RPMI7951 (cell line): ENCODE results near the gene EEF2. TPM values are rescaled to one million over a fixed set of nuclear protein-coding genes. Genes with fewer than 3 reads are reported as not detected.

ENCODE experiments used
- DNase-seq: peaks from one replicate; pipeline ENCODE4 v3.0.0-alpha.2; 2012; ENCODE audit warnings: low read depth
- total RNA-seq: library from RNA; depleted of rRNA; stranded (reverse); fragments of >200 nt; shearing (Covaris generic); gene quantifications from 2 replicates; pipeline ENCODE4 v1.2.3, GENCODE V29; 2014; rRNA removed

Gene EEF2
- total RNA-seq = 579 and 603 TPM in 2 replicates

GRCh38 chr19:3984908-3985642 lies at the start of gene EEF2:
EEF2 (minus strand) TSS chr19:3985463; CDS start chr19:3985380, 83 bp downstream.
- peak; percentile 85 for DNase-seq

- no peak for DNase-seq
Measured at GRCh38 chr19:4034048-4035017, 49.1 kb upstream of the EEF2 start.

DNA sequence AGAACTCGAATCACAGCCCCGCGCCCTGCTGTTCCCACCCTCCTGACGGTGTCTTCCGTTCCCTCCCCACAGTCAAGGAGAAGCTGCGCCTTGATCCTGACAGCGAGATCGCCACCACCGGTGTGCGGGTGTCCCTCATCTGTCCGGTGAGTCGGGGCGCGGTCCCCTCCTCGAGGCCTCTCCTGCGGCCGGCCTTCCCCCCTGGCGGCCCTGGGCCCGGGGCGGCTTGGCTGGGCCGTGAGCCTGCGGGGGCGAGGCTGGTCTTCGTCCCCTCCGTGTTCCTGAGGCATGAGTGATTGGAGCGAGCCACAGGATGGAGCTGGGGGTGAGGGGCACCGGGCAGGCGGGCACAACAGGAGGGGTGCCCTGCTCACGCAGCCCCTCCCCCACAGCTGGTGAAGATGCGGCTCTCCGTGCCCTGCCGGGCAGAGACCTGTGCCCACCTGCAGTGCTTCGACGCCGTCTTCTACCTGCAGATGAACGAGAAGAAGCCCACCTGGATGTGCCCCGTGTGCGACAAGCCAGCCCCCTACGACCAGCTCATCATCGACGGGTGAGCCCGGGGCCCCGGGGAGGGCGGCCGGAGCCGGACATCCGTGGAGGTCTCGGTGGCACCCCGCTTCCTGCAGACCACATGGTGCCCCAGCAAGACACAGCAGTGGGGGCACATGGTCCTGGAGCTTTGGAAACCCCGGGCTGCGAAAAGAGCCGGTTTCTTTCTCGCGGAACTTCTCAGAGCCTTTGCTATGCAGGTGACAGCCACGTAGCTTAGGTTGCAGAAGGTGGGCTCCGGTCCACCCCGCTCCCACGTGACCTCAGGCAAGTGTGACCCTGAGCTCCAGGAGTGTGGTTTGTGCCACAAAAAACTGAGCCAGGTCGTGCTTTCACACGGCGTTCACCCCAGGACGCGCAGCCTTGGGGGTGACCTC lies 48.0 kb upstream of the EEF2 start:
- DNase-seq = no peak

DNA sequence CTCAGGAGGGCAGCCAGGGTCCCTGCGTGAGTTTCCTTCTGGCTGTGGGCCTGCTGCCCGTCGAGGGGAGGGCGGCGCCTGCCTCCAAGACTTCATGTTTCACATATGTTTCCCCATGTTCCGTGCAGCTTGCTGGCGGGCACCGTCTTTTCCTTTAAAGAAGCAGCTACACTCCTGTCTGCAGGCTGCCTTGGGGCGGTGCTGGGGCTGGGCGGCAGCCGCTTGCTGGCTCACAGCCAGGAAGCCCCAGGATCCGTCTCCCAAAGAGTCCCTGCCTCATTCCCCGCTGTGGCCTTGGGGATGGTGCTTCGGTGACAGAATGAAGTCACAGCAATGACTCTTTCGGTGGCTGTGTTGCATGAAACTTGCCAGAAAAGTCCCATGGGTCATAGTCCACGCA lies 47.2 kb upstream of the EEF2 start:
- DNase-seq = no peak

DNA sequence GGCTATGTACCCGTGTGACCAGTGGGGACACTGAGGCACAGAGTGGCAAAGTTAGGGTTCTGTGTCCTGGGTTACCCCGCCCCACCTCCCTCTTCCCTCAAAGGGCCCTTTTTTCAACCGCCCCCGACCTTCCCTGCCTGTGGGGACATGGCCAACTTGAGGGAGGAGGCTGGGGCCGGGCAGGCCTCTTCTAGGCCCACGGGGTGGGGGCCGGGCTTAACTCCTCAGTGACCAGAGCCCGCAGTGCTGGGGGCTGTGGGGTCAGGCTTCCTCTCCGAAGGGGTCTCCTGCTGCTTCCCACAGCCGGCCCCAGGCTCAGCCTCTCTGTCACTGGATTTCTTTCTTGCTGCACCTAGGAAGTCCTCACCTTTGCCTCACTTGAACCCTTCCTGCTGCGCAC lies 46.2 kb upstream of the EEF2 start:
- DNase-seq = no peak

DNA sequence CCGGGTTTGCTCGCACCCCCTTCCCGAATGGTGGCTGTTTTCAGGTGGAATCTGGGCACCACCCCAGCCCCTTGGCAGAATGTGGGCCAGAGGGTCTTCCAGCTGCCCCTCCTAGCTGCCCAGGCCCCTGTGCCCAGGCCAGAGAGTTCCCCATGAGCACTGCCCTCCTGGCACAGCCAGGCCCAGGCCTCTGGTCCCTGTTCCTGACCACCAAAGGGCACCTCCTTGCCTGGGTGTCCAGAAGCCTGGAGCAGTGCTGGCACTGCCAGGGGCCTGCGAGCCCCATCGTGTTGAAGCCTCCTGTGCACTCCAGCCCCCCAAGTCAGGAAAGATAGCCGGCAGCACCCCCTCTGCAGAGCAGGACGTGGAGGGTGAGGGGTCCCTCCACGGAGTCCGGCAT lies 45.7 kb upstream of the EEF2 start:
- DNase-seq = no peak

GRCh38 chr19:4030552-4030951 lies 45.3 kb upstream of the EEF2 start:
- no peak for DNase-seq

GRCh38 chr19:4029247-4029614 lies 44.0 kb upstream of the EEF2 start:
- no peak for DNase-seq

- DNase-seq = no peak
Measured at GRCh38 chr19:4028334-4029246, 43.3 kb upstream of the EEF2 start.

GRCh38 chr19:4027146-4027545 lies 41.9 kb upstream of the EEF2 start:
- DNase-seq = no peak

GRCh38 chr19:4025317-4025716 lies 40.1 kb upstream of the EEF2 start:
- no peak for DNase-seq

DNA sequence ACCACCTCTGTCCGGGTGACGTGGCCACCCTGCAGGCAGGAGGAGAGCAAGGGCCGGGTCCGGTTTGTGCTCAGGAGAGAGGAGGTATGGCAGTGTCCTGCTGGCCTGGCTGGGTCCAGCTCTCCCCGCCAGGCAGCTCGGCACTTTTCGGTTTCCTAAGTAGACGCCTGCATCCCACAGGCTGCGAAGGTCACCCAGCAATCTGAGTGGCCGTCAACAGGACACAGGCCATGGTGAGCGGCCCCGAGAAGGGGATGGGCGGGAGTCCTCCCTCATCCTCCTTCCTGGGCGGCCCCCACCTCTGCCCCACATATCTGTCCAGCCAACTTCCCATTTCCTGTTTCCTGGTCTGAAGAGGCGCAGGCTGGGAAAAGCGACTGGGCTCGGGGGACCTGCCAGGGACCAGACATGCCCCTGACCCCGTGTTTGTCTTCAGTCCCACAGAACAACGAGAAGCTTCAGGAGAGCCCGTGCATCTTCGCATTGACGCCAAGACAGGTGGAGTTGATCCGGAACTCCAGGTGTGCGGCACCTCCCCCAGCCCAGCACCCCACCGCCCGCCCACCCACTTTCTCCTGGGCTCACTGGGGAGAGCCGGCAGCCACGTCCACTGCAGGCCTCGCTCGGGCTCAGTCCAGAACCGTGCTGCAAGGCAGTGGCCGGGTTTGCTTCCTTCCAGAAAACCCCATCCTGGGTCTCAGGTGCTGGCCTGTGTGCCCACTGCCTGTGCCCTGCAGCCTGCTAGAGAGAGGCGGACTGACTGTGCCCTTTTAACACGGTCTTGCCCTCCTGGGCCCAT lies 38.5 kb upstream of the EEF2 start:
- no peak for DNase-seq

- DNase-seq = no peak
Measured at GRCh38 chr19:4019578-4019977, 34.3 kb upstream of the EEF2 start.

- DNase-seq = no peak
Measured at GRCh38 chr19:4018775-4019504, 33.7 kb upstream of the EEF2 start.

DNA sequence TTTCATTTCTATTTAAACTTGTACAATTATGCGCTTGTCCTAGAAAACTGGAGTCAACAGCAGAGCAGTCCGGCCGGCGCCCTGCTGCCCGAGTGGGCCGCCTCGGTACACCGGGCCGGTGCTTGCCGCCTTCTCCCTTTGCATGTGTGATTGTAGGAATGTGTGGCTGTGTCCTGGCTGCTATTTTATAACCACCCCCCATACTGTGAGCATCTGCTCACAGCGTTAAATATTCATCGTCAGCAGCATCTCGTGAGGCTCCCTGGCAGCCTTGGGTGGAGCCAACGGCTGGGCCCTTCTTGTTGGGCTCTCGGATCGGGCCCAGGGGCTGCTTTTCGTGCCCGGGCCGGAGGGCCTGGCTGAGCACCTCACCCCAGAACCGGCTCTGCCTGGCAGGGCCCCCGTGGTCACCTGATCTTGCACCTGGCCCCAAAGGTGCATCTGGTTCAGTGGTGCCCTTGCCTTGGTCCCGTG lies 32.9 kb upstream of the EEF2 start:
- no peak for DNase-seq

DNA sequence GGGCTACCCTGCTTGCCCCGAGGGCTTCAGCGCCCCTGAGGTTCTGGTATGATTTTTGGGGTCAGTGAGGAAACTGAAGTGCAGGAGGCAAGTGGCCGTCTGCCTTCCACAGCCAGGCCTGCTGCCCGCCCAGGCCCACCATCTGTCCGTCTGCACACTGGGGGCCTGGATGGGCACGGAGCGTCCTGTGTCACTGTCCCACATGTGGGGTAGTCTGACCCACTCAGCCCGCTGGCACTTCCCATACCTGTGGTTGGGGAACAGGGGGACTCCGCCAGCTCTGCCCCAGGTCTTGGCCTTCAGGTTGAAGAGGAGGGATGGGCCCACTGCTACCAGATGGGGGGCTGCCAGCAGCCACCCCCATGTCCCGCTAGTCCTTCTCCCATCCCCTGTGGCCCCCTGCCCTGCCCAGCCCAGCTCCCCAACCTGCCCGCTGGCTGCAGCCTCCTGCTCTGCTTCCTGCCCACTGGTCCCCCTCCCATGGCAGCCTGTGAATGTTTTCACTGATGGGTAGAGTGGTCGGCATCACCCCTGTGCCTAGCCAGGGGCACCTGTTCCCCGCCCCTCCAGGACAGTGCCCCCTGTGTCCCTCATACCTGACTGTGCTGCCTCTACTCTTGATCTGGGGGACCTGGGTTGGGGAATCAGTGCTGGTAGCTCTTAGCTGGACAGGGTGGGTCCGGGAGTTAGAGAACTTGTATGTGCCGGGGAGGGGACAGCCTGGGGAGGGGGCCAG lies 31.8 kb upstream of the EEF2 start:
- no peak for DNase-seq

- no peak for DNase-seq
Measured at GRCh38 chr19:4016486-4016885, 31.2 kb upstream of the EEF2 start.

- DNase-seq = no peak
Measured at GRCh38 chr19:4015705-4016402, 30.6 kb upstream of the EEF2 start.
